Transverse colon (tissue), 4 donors: Measurements from ENCODE around the gene NOXO1.

ENCODE experiments used
- CTCF ChIP-seq, 5 experiments: fragments of 200-600 bp in 3 of 5; fragments of 450-650 bp in 2 of 5; sonication (generic) in 3 of 5; IDR thresholded peaks; 1 replicate in 2 of 5; 2 replicates in 3 of 5; pipeline ENCODE4 v1.5.1; 2016 to 2017; ENCODE audit warnings: antibody characterized with exemption in 5 of 5, inconsistent platforms in 3 of 5, mild to moderate bottlenecking in 2 of 5, moderate library complexity in 1 of 5
- POLR2A ChIP-seq: fragments of 450-650 bp; IDR thresholded peaks from one replicate; pipeline ENCODE4 v1.6.1; 2016; ENCODE audit warnings: antibody characterized with exemption, mild to moderate bottlenecking, moderate library complexity
- POLR2AphosphoS5 ChIP-seq, 3 donors: sonication (generic); formaldehyde crosslinking; IDR thresholded peaks; one replicate each; pipeline ENCODE4 v1.6.1; 2016; ENCODE audit warnings: antibody characterized with exemption in 3 of 3

- no peak for TF ChIP-seq POLR2A
- TF ChIP-seq POLR2AphosphoS5 (IDR thresholded peaks at IDR 0.05) = no peak
- TF ChIP-seq CTCF (IDR thresholded peaks at IDR 0.05) = no peak
Measured at GRCh38 chr16:1958715-1959268, 22.5 kb downstream of the NOXO1 start.
